Ascending aorta (tissue), 2 donors: ENCODE measurements around the gene MAPT. TPM values are rescaled to one million over a fixed set of nuclear protein-coding genes. Genes with fewer than 3 reads are reported as not detected.

Source experiments
- DNase-seq, 2 donors: peaks; one replicate each; pipeline ENCODE4 v3.0.0-alpha.2; 2019; ENCODE audit warnings: low spot score in 2 of 2
- H3K27ac ChIP-seq, 2 donors: fragments of 200-600 bp; sonication (generic); one replicate each; pipeline ENCODE4 v1.5.1; 2016 to 2017; ENCODE audit warnings: mild to moderate bottlenecking in 1 of 2
- H3K27me3 ChIP-seq: fragments of 200-600 bp; sonication (generic); one replicate; pipeline ENCODE4 v1.5.1; 2017
- H3K36me3 ChIP-seq, 2 donors: fragments of 200-600 bp; sonication (generic); one replicate each; pipeline ENCODE4 v1.5.1; 2016
- H3K4me1 ChIP-seq, 2 donors: fragments of 200-600 bp; sonication (generic); one replicate each; pipeline ENCODE4 v1.5.1; 2016 to 2017; ENCODE audit warnings: mild to moderate bottlenecking in 1 of 2
- H3K4me3 ChIP-seq, 2 donors: fragments of 200-600 bp; sonication (generic); one replicate each; pipeline ENCODE4 v1.5.1; 2016 to 2017; ENCODE audit warnings: mild to moderate bottlenecking in 1 of 2
- H3K9me3 ChIP-seq, 2 donors: fragments of 200-600 bp; sonication (generic); one replicate each; pipeline ENCODE4 v1.5.1; 2016
- intact Hi-C: fragments of 100-400 bp; cut with DNase I; formaldehyde crosslinking; loops from one replicate; pipeline ENCODE4 v1.15.1; 2023
- total RNA-seq: library from RNA; depleted of rRNA; stranded (reverse); fragments of >200 nt; gene quantifications from one replicate; pipeline ENCODE4 v1.1.0, GENCODE V29; 2016
- TF ChIP-seq, protein P1 (sequence below), 3 experiments: fragments of 200-600 bp in 2 of 3; fragments of 450-650 bp in 1 of 3; sonication (generic) in 2 of 3; IDR thresholded peaks; one replicate each; pipeline ENCODE4 v1.5.1; 2016 to 2019; ENCODE audit warnings: antibody characterized with exemption in 3 of 3, mild to moderate bottlenecking in 1 of 3, moderate library complexity in 1 of 3

The MAPT gene
- total RNA-seq, 1 donor from 2014 or later, result 0.32 TPM

DNA sequence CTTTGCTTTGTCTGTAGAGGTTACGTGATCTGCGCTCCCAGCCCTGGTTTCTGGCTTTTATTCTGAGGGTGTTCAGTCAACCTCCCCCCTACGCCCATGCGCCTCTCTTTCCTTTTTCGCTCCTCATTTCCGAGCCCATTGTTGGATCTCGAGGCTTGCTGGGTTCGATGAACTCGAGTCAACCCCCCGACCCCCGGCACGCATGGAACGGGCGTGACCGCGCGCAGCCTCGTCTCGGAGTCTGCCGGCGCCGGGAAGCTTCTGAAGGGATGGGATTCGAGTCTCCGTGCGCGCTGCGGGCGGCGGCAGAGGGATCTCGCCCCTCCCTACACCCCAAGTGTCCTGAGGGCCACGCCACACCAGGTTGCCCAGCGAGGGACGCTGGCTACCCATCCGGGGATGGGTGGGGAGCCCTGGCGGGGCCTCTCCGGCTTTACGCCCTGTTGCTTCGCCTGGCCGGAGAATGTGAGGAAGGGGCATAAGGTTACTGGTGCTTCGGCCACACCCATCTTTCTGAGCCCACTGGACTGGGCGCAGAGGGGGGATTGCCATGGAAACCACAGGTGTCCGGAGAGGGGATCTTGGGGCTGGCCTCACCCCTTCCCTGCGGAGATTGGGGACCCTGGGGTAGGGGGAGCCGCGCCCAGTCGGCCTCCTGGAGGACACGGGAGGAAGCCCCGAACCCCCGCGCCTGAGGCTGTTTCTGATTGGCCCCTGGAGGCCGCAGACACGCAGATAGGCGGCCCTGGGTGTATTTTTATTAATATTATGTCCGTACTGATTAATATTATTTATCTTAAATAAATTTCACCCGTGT is 1.8 kb downstream of the MAPT start:
- peaks cover 6 to 25% of the 10 kb centered on the region in 2 donors for H3K4me1 ChIP-seq
- H3K27ac ChIP-seq, result no peak overlapping the region
- H3K4me3 ChIP-seq, result peak overlapping the region; percentile 70 to 84
- no peak for DNase-seq
- H3K36me3 ChIP-seq, result no peaks in the 10 kb centered on the region
- TF ChIP-seq, protein P1, sequence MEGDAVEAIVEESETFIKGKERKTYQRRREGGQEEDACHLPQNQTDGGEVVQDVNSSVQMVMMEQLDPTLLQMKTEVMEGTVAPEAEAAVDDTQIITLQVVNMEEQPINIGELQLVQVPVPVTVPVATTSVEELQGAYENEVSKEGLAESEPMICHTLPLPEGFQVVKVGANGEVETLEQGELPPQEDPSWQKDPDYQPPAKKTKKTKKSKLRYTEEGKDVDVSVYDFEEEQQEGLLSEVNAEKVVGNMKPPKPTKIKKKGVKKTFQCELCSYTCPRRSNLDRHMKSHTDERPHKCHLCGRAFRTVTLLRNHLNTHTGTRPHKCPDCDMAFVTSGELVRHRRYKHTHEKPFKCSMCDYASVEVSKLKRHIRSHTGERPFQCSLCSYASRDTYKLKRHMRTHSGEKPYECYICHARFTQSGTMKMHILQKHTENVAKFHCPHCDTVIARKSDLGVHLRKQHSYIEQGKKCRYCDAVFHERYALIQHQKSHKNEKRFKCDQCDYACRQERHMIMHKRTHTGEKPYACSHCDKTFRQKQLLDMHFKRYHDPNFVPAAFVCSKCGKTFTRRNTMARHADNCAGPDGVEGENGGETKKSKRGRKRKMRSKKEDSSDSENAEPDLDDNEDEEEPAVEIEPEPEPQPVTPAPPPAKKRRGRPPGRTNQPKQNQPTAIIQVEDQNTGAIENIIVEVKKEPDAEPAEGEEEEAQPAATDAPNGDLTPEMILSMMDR (IDR thresholded peaks at IDR 0.05), result no peak
- H3K27me3 ChIP-seq, result peaks cover 6% of the 10 kb centered on the region
- intact Hi-C loops, result loop anchor here (5.0 kb wide), 1 partner anchor 46 kb away; no protein-coding TSS in a partner anchor
- no peaks in the 10 kb centered on the region for H3K9me3 ChIP-seq

DNA sequence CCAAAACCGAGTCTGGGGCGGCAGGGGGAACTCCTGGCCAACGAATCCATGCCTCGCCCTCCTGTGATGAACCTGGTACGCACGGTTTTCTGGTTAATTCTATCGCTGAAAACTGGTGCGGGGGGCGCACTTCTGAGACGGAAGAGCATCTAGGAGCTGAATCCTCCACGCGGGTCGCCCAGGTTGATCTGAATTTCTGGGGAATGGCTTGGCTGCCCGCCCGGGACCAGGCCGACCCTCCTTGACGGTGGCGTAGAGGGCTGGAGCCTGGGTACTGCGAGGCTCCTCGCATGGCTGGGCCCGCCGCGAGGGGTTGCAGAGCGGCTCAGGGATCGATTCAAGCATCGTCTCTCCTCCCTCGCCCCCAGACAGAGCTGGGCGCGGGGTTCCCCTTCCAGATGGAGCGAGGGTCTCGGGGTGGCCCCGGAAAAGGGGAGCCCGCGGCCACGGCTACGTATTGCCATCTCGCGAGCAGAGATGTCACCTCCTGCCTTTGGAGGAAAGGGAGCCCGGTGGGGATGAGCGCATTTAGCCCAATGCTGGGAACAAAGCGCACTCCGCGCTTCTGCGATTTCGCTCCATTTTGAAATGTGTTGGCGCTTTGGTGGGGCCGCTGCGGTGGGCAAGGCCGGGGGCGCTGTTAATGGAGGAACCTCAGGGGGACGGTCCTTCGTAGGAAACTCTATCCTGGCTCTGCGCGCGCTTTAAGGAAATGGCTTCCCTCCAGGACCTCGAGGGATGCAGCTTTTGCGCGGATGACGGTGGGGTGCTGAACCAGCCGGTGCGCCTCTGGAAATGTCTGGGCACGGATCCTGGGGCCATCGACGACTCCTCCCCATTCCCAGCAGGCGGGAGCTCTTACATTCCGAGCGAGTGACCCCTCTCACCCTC is 2.7 kb downstream of the MAPT start:
- intact Hi-C loops, result loop anchor here (5.0 kb wide), 1 partner anchor 45 kb away; no protein-coding TSS in a partner anchor
- TF ChIP-seq, protein P1 (IDR thresholded peaks at IDR 0.05), result no peak

DNA sequence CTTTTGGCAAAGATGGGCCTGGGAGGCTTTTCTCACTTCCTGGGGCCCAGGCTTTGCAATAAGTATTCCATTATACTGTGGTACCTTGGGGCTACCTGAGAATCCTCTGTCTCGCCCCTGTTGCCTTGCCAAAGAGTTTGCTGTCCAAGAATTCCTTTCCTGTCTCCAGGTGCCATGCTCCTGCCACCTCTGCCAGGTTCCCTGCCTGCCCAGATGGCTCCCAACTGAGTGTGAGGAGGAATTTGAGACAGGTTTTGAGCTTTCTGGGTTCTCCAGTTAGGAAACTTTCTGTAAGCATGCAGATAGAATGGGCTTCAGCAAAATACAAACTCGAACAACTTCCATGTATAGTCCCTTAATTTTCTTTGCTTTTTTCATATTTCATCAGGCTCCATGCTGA is 5.8 kb downstream of the MAPT start:
- TF ChIP-seq, protein P1 (IDR thresholded peaks at IDR 0.05), result no peak

More for the DNA sequence above, 2.7 kb downstream of the MAPT start:
- Histone ChIP-seq H3K27me3 (peaks cover 6% of the 10 kb centered on the region), H3K36me3 (no peaks in the 10 kb centered on the region), H3K27ac (no peak overlapping the region), H3K4me3 (no peak overlapping the region), H3K4me1 (peaks cover 6 to 25% of the 10 kb centered on the region in 2 donors), H3K9me3 (no peaks in the 10 kb centered on the region)
- DNase-seq, result no peak

DNA sequence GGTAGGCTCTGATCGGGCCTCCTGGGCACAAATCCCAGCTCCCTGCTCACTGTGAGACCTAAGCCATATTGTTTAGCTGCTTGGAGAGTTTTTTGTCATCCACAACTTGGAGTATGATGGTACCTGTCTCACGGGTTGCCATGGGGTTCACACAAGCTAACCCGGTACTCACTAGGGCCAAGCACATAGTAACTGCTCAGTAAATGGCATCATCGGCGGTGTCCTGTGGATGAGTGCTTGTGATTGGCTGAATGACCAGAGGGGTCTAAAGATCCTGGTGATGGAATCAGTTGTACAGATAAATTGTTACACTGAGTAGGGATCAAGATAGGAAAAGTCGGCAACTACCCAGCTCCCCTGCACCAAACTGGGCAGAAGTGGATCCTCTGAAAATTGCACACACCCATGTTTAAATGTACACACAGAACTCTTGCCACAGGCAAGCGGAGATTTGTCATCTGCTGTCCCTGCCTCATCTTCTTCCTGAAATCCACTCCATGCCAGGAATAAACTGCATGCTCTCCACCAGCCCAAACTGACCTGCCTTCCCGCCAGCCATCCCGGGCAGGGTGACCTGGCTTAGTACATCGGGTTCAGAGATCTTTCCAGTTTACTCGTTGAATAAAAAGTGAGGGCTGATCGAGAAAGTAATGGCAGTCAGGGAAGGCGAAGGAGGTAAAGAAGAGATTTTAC is 6.5 kb downstream of the MAPT start:
- TF ChIP-seq, protein P1 (IDR thresholded peaks at IDR 0.05), result no peak
- intact Hi-C loops, result no loop called here
- peaks cover 6% of the 10 kb centered on the region for H3K27me3 ChIP-seq
- no peaks in the 10 kb centered on the region for H3K36me3 ChIP-seq
- H3K27ac ChIP-seq, result no peak overlapping the region
- no peak overlapping the region for H3K4me3 ChIP-seq
- H3K9me3 ChIP-seq, result no peaks in the 10 kb centered on the region
- no peak for DNase-seq
- H3K4me1 ChIP-seq, result peaks cover 0 to 10% of the 10 kb centered on the region in 2 donors

More for the DNA sequence above, 5.8 kb downstream of the MAPT start:
- Histone ChIP-seq H3K4me1 (peaks cover 6 to 16% of the 10 kb centered on the region in 2 donors), H3K27me3 (peaks cover 6% of the 10 kb centered on the region), H3K27ac (no peak overlapping the region), H3K36me3 (no peaks in the 10 kb centered on the region), H3K9me3 (no peaks in the 10 kb centered on the region), H3K4me3 (no peak overlapping the region)
- intact Hi-C loops, result no loop called here
- no peak for DNase-seq

DNA sequence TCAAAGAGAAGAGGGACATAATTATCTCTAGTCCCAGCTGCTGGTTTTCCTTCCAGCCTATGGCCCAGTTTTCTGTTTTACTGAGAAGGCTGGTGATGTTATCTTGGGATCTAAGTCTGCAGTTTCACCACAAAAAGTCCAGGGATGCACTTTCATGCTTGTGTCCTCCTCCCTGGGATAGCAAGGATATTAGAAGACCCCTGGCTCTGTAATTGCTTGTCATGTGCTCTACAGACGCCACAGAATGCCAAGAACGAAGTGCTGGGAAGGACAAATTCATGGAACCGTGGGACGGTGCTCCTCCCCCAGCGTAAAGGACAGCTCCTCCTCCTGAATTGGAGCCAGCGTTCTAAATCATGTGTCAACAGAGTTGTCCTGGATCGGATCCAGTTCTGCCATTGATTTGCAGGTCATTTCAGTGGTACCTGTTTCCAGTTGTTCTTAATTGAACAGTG is 8.6 kb downstream of the MAPT start:
- no peak overlapping the region for H3K4me3 ChIP-seq
- intact Hi-C loops, result no loop called here
- TF ChIP-seq, protein P1 (IDR thresholded peaks at IDR 0.05), result no peak

More for the DNA sequence above, 8.6 kb downstream of the MAPT start:
- H3K36me3 ChIP-seq, result no peaks in the 10 kb centered on the region
- no peaks in the 10 kb centered on the region for H3K9me3 ChIP-seq
- no peak for DNase-seq
- no peak overlapping the region for H3K27ac ChIP-seq
- H3K4me1 ChIP-seq, result no peaks in the 10 kb centered on the region
- no peaks in the 10 kb centered on the region for H3K27me3 ChIP-seq
